A172 (cell line): ENCODE results near the gene GDF15. TPM values are rescaled to one million over a fixed set of nuclear protein-coding genes. Genes with fewer than 3 reads are reported as not detected.
A peak's percentile ranks its signal among the peaks of the same experiment; 100 is the strongest.
"Not testable (repeated sequence)": the region's sequence is repeated elsewhere in the genome, so short reads cannot be mapped to it uniquely, and the experiment has no call there.

Source experiments
- DNase-seq: peaks from one replicate; pipeline ENCODE4 v3.0.0-alpha.2; 2015; ENCODE audit warnings: low spot score
- total RNA-seq: library from RNA; depleted of rRNA; stranded (reverse); fragments of >200 nt; shearing (Covaris generic); gene quantifications from 2 replicates; pipeline ENCODE4 v1.2.3, GENCODE V29; 2014

The GDF15 gene
- total RNA-seq, 1 experiment from 2014 or later: 93.9 TPM

DNA sequence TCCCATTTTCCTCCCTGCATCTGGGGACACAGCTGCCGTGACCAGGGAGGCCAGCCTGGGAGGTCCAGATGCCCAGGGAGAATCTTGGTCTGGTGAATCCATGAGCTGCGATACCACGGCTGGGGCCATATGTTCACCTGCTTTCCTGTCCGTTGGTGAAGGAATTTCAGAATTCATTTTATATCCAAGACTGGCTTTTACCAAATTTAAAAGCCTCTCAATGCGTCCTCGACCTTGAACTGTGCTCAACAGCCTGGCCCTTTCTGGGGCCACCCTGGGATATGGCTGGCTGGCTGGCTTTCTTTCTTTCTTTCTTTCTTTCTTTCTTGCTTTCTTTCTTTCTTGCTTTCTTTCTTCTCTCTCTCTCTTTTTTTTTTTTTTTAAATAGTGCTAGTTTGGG, 22.2 kb upstream of the GDF15 start:
- DNase-seq: no peak

GRCh38 chr19:18364277-18364825, 21.6 kb upstream of the GDF15 start:
- DNase-seq: not testable (repeated sequence)

- DNase-seq: peak; percentile 100
These were observed 21.0 kb upstream of the GDF15 start for GRCh38 chr19:18364826-18365528.

- peak; percentile 54 for DNase-seq
These were observed 19.9 kb upstream of the GDF15 start for GRCh38 chr19:18366021-18366435.

DNA sequence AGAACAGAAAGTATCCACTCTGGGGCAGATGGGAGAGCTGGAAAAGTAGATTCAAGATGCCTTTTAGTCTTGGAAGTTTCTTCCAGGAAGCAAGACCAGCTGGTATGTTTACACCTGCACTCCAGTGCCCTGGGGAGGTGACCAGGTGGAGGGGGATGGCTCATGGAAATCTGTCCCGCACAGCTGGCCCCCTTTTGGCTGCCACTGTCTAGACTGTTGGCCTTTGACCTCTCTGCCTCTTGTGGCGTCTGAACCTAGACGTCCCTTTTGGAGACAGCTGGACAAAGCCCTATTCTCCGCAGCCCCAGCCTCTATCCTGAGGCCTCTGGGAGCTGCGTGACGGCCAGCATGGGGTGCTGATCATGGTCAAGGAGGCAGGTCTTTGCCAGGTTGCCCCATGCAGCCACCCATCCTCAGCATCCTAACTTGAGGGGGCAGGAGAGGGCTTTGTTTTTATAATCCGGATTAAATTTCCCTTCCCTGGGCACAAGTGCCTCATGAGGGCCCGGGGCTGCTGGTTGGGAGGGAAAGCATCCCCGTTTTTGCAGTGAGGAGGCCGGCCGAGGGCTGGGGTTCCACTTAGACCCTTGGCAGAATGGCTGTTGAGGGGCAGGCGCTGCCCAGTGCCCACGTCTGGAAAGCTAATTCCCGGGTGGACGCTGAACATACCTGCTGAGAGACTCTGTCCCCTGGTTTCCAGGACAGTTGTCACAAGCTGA, 17.3 kb upstream of the GDF15 start:
- no peak for DNase-seq

- no peak for DNase-seq
These were observed 12.5 kb upstream of the GDF15 start for GRCh38 chr19:18373407-18373891.

GRCh38 chr19:18373892-18374629, 11.9 kb upstream of the GDF15 start:
- DNase-seq: peak; percentile 100

- no peak for DNase-seq
These were observed 8.9 kb upstream of the GDF15 start for GRCh38 chr19:18377026-18377425.

DNA sequence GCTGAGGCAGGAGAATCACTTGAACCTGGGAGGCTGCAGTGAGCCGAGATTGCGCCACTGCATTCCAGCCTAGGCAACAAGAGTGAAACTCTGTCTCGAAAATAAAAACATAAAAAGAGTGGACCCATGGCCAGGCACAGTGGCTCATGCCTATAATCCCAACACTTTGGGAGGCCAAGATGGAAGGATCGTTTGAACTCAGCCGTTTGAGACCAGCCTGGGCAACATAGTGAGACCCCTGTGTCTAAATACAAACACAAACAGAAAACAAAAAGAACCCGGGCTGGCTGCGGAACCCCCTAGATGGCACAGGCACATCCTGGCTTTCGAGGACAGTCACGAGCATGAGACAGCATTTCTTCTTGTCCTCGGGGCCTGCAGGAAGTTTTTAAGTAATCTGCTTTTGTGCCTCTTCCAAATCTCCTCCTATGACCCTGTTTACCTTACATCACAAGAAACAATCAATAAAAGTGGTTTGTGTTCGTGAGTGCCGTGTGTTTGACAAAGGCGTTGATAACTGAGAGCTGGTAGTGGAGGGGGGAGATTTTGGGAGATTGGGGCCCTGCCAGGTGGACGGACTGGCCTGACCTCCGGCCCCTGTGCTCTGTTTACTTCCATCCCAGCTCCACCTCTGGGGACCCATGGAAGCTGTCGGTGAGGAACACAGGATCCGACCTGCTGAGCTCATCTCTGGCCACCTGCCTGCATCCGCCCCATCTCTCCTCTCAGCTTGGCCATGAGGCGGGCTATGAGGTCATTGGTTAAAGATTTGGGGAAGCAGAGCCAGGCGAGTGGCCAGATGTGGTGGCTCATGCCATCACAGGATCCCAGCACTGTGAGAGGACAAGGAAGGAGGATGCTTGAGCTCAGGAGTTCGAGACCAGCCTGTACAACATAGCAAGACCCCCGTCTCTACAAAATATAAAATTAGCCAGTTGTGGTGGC, 5.9 kb upstream of the GDF15 start:
- DNase-seq: peak; percentile 99

GRCh38 chr19:18380843-18381242, 5.1 kb upstream of the GDF15 start:
- no peak for DNase-seq

DNA sequence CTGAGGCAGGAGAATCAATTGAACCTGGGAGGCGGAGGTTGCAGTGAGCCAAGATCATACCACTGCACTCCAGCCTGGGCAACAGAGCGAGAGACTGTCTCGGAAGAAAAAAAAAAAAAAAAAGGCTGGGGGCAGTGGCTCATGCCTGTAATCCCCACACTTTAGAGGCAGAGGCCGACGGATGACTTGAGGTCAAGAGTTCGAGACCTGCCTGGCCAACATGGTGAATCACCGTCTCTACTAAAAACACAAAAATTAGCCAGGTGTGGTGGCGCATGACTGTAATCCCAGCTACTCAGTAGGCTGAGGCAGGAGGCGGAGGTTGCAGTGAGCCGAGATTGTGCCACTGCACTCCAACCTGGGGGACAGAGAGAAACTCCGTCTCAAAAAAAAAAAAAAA, 2.3 kb upstream of the GDF15 start:
- not testable (repeated sequence) for DNase-seq

DNA sequence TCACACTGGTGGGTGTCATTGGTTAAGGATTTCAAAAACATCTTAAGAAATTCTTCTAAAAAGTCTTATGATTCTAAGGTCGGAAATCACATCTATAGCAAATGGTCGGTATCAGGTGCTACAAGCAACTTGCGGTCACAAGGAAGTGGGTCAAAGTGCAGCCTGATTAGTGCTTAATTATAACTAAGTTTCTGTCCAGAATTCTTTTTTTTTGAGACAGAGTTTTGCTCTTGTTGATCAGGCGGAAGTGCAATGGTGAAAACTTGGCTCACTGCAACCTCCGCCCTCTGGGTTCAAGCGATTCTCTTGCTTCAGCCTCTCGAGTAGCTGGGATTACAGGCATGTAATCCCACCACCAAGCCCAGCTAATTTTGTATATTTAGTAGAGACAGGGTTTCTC, 1.2 kb upstream of the GDF15 start:
- no peak for DNase-seq

DNA sequence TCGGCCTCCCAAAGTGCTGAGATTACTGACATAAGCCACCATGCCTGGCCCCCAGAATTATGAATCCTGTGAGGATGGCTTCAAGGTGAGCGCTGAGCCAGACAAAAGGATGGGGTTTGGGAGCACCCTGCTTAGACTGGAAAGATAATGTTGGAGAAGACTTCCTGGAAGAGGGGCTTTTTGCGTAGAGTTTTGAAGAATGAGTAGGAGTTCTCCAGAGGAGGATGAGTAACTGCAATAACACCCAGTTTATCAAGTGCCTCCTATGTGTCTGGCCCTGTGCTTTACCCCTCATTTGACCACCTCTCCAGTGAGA, 641 bp upstream of the GDF15 start:
- no peak for DNase-seq

DNA sequence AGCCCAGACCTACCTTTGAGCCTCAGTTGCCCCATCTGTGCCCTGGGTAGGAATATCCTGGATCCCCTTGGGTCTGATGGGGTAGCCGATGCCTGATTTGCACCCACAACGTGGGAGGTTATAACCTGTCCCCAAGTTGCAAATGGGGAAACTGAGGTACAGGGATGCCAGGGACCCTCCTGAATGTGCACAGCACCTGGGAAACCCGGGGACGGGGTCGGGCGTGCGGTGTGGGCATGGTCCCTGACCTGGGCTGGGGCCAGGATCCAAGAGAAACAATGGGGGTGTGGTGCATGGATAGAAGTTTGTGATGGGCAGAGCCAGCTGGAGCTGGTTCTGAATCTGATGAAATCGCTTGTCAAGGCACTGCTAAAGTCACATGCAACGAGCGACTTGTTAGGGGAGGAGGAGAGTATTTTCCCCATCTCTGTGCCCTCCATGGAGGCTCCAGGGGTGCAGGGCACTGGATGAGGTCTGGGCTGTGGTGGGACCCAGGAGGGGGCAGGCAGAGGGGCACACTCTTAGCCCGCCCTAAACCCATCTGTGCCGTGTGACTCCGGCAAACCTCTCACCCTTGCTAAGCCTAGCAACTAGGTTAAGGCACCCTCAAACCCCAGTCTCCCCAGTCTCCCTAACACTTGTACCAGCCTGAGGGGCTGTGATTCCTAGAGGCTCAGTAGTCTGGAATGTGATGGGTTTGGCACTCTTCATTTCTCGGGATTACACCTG, 749 bp downstream of the GDF15 start:
- DNase-seq: no peak

DNA sequence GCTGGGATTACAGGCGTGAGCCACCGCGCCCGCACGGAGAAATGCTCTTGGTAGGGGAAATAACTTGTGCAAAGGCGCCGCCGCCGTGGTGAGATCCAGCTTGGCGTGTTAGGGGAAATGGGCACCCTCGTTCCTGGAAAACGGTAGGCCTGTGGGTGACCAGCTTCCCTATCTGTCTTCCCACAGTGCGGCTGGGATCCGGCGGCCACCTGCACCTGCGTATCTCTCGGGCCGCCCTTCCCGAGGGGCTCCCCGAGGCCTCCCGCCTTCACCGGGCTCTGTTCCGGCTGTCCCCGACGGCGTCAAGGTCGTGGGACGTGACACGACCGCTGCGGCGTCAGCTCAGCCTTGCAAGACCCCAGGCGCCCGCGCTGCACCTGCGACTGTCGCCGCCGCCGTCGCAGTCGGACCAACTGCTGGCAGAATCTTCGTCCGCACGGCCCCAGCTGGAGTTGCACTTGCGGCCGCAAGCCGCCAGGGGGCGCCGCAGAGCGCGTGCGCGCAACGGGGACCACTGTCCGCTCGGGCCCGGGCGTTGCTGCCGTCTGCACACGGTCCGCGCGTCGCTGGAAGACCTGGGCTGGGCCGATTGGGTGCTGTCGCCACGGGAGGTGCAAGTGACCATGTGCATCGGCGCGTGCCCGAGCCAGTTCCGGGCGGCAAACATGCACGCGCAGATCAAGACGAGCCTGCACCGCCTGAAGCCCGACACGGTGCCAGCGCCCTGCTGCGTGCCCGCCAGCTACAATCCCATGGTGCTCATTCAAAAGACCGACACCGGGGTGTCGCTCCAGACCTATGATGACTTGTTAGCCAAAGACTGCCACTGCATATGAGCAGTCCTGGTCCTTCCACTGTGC, 2.4 kb downstream of the GDF15 start:
- DNase-seq: no peak

GRCh38 chr19:18388960-18389725, 3.2 kb downstream of the GDF15 start:
- DNase-seq: no peak

GRCh38 chr19:18389726-18390064, 3.7 kb downstream of the GDF15 start:
- DNase-seq: no peak

DNA sequence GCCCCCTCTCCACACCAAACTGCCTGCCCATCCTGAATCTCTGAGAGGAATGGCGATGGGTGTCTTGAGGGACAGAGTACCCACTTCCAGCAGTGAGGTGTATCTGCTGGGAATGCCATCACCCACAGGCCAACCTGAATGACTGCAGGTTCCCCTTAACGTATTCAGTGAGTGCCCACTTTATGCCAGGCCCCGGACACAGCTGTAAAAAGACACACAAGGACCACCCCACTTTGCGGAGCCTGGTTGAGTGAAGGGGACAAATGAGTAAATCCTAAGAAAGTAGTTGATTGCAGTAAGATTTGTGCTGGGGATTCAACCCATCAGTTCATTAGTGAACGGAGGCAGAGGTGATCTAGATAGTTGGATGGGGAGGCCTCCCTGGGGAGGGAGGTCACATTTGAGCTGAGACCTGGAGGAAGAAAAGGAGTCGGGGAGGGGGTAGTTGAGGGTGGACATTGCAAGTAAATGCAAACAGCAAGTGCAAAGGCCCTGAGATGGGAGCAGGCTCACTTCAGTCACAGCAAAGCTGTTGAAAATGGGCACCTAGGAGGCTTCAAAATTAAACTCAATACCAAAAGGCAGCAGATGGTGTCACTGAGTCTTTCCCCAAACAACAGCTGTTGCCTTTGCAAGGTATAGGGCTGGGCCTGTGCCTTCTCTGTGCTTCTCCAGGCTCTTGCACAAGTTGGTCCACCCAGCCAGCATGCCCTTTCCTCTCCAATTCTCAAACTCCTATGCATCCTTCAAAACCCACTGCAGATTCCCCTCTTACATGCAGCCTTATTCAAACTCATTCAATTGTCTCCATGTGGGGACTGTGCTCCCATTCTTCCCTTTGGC, 4.3 kb downstream of the GDF15 start:
- DNase-seq: no peak
